H1 (cell line): ENCODE measurements around the gene RFT1. TPM values are rescaled to one million over a fixed set of nuclear protein-coding genes. Genes with fewer than 3 reads are reported as not detected.

Source experiments
- CTCF ChIA-PET: fragments of 300-600 bp; sonication (Branson Sonifier 250); formaldehyde crosslinking; loops from one replicate; lab custom pipeline; 2021; ENCODE audit not compliant: partially characterized antibody; lab: Charles Lee
- POLR2A ChIA-PET: fragments of 300-600 bp; sonication (Branson Sonifier 250); formaldehyde crosslinking; loops from one replicate; lab custom pipeline; 2021; ENCODE audit warnings: inconsistent platforms; ENCODE audit not compliant: partially characterized antibody; lab: Charles Lee
- DNase-seq, 2 experiments: peaks; one replicate each; pipeline versions ENCODE4 v3.0.0 to v3.0.0-alpha.2; 2010 to 2022; ENCODE audit warnings: low spot score in 2 of 2, low read depth in 1 of 2, mixed read lengths in 1 of 2
- FAIRE-seq: peaks from 2 replicates; lab custom pipeline; 2011; peaks lifted over from hg19 to GRCh38; lab: Jason Lieb, UNC
- H2AFZ ChIP-seq: 2 replicates; pipeline ENCODE4 v1.8.1; 2012; ENCODE audit warnings: low read length, inconsistent platforms
- H2AK5ac ChIP-seq: 2 replicates; pipeline ENCODE4 v1.6.1; 2013; ENCODE audit warnings: low read depth, low read length
- H2BK120ac ChIP-seq: replicated peaks from 2 replicates; pipeline ENCODE3; 2013; ENCODE audit warnings: low read depth, low read length, inconsistent platforms
- H2BK12ac ChIP-seq: 2 replicates; pipeline ENCODE4 v1.6.1; 2013; ENCODE audit warnings: low read depth, low read length
- H2BK15ac ChIP-seq: 2 replicates; pipeline ENCODE4 v1.6.1; 2013; ENCODE audit warnings: low read length
- H2BK20ac ChIP-seq: 2 replicates; pipeline ENCODE4 v1.6.1; 2013; ENCODE audit warnings: low read length
- H2BK5ac ChIP-seq: 2 replicates; pipeline ENCODE4 v1.6.1; 2013; ENCODE audit warnings: low read depth, low read length
- H3K14ac ChIP-seq: 2 replicates; pipeline ENCODE4 v1.6.1; 2013; ENCODE audit warnings: inconsistent platforms; ENCODE audit not compliant: insufficient read length
- H3K18ac ChIP-seq: 2 replicates; pipeline ENCODE4 v1.6.1; 2013; ENCODE audit warnings: low read length; ENCODE audit errors: extremely low read depth
- H3K23ac ChIP-seq: 2 replicates; pipeline ENCODE4 v1.6.1; 2013; ENCODE audit warnings: inconsistent platforms; ENCODE audit not compliant: insufficient read length
- H3K23me2 ChIP-seq: 2 replicates; pipeline ENCODE4 v1.6.1; 2013; ENCODE audit warnings: low read depth, low read length
- H3K27ac ChIP-seq: 2 replicates; pipeline ENCODE4 v1.6.1; 2011; ENCODE audit warnings: low read depth, low read length, inconsistent platforms
- H3K27me3 ChIP-seq, 4 experiments: replicated peaks in 1 of 4; 1 replicate in 1 of 4; 2 replicates in 3 of 4; pipeline versions ENCODE4 v1.6.1 to v1.8.1; 2011 to 2013; ENCODE audit warnings: low read length in 3 of 4, mild to moderate bottlenecking in 3 of 4, inconsistent platforms in 2 of 4, mixed read lengths in 2 of 4, moderate library complexity in 1 of 4; ENCODE audit not compliant: control insufficient read depth in 3 of 4, insufficient read depth in 3 of 4; ENCODE audit errors: extremely low read depth in 1 of 4
- H3K36me3 ChIP-seq, 4 experiments: 2 replicates each; pipeline versions ENCODE4 v1.6.1 to v1.8.1; 2011 to 2013; ENCODE audit warnings: mild to moderate bottlenecking in 4 of 4, low read length in 3 of 4, moderate library complexity in 2 of 4, control low read depth in 1 of 4, inconsistent platforms in 1 of 4; ENCODE audit not compliant: insufficient read depth in 4 of 4, control insufficient read depth in 2 of 4
- H3K4ac ChIP-seq: replicated peaks from 2 replicates; pipeline ENCODE3; 2013; ENCODE audit warnings: low read length, low read depth, mixed read lengths, inconsistent platforms; ENCODE audit not compliant: insufficient read length
- H3K4me1 ChIP-seq, 4 experiments: replicated peaks in 1 of 4; 1 replicate in 1 of 4; 2 replicates in 3 of 4; pipeline versions ENCODE4 v1.6.1 to v1.8.1; 2011 to 2013; ENCODE audit warnings: low read length in 3 of 4, inconsistent platforms in 2 of 4, mixed read lengths in 1 of 4; ENCODE audit not compliant: insufficient read depth in 4 of 4, control insufficient read depth in 3 of 4
- H3K4me2 ChIP-seq, 2 experiments: 2 replicates each; pipeline versions ENCODE4 v1.6.1 to v1.8.1; 2011 to 2013; ENCODE audit warnings: low read depth in 2 of 2, low read length in 2 of 2, control low read depth in 1 of 2, inconsistent platforms in 1 of 2, mild to moderate bottlenecking in 1 of 2; ENCODE audit not compliant: insufficient read depth in 1 of 2
- H3K4me3 ChIP-seq, 4 experiments: fragments of 200-600, 300-600 bp in 1 of 4; sonication (generic), shearing (Covaris generic), sonication (Bioruptor Twin) in 1 of 4; 2 replicates each; pipeline versions ENCODE4 v1.5.1 to v1.8.1; 2011 to 2016; ENCODE audit warnings: low read length in 4 of 4, low read depth in 3 of 4, control low read depth in 2 of 4, inconsistent platforms in 2 of 4, mild to moderate bottlenecking in 2 of 4, mixed read lengths in 1 of 4, moderate library complexity in 1 of 4; ENCODE audit not compliant: insufficient read depth in 2 of 4; ENCODE audit errors: extremely low read depth in 1 of 4
- H3K56ac ChIP-seq: replicated peaks from 2 replicates; pipeline ENCODE3; 2013; ENCODE audit warnings: low read depth, mild to moderate bottlenecking, mixed read lengths, low read length, inconsistent platforms; ENCODE audit not compliant: insufficient read length
- H3K79me1 ChIP-seq: 2 replicates; pipeline ENCODE4 v1.6.1; 2013; ENCODE audit warnings: low read depth, low read length, control low read depth
- H3K79me2 ChIP-seq, 2 experiments: 2 replicates each; pipeline versions ENCODE4 v1.6.1 to v1.8.1; 2012 to 2013; ENCODE audit warnings: low read length in 2 of 2, mild to moderate bottlenecking in 2 of 2, inconsistent platforms in 1 of 2; ENCODE audit not compliant: insufficient read depth in 2 of 2, control insufficient read depth in 1 of 2
- H3K9ac ChIP-seq, 4 experiments: replicated peaks in 1 of 4; 1 replicate in 1 of 4; 2 replicates in 3 of 4; pipeline versions ENCODE4 v1.6.1 to v1.8.1; 2011 to 2013; ENCODE audit warnings: low read depth in 3 of 4, low read length in 3 of 4, control low read depth in 2 of 4, mild to moderate bottlenecking in 2 of 4, moderate library complexity in 2 of 4, inconsistent platforms in 1 of 4; ENCODE audit errors: extremely low read depth in 1 of 4
- H3K9me3 ChIP-seq, 2 experiments: 2 replicates each; pipeline versions ENCODE4 v1.6.1 to v1.8.1; 2012 to 2013; ENCODE audit warnings: mild to moderate bottlenecking in 2 of 2, moderate library complexity in 2 of 2, control low read depth in 1 of 2, inconsistent platforms in 1 of 2, low read depth in 1 of 2, low read length in 1 of 2, mixed read lengths in 1 of 2; ENCODE audit not compliant: insufficient read depth in 2 of 2
- H4K20me1 ChIP-seq, 2 experiments: replicated peaks in 1 of 2; 2 replicates each; pipeline versions ENCODE3 to v1.8.1; 2011 to 2013; ENCODE audit warnings: inconsistent platforms in 2 of 2, low read length in 2 of 2, mild to moderate bottlenecking in 1 of 2; ENCODE audit not compliant: insufficient read depth in 2 of 2, control insufficient read depth in 1 of 2
- H4K5ac ChIP-seq: 2 replicates; pipeline ENCODE4 v1.6.1; 2013; ENCODE audit warnings: low read length, low read depth, mixed read lengths, inconsistent platforms; ENCODE audit not compliant: insufficient read length
- H4K8ac ChIP-seq: 2 replicates; pipeline ENCODE4 v1.8.0; 2013; ENCODE audit warnings: mild to moderate bottlenecking, moderate library complexity, low read length, inconsistent platforms; ENCODE audit not compliant: insufficient read depth; ENCODE audit errors: extremely low read depth
- H4K91ac ChIP-seq: replicated peaks from 2 replicates; pipeline ENCODE3; 2013; ENCODE audit warnings: low read length, mixed read lengths, inconsistent platforms; ENCODE audit not compliant: insufficient read length
- BCL11A ChIP-seq, 2 experiments: IDR thresholded peaks; one replicate each; pipeline ENCODE4 v1.6.1; 2011; ENCODE audit warnings: low read depth in 2 of 2, low read length in 2 of 2, mild to moderate bottlenecking in 2 of 2
- BRCA1 ChIP-seq: IDR thresholded peaks from 2 replicates; pipeline ENCODE4 v1.6.1; 2012; ENCODE audit warnings: low read depth, low read length, improper control_type of control experiment
- CTBP2 ChIP-seq: IDR thresholded peaks from 2 replicates; pipeline ENCODE4 v1.7.0; 2011; ENCODE audit warnings: borderline replicate concordance, mild to moderate bottlenecking, moderate library complexity, mixed read lengths, low read length; ENCODE audit not compliant: insufficient read depth, insufficient read length
- HDAC2 ChIP-seq, 2 experiments: fragments of 300-600 bp in 1 of 2; sonication (generic) in 1 of 2; IDR thresholded peaks; 2 replicates each; pipeline ENCODE4 v1.6.1; 2011 to 2012; ENCODE audit warnings: low read depth in 2 of 2, low read length in 2 of 2, mild to moderate bottlenecking in 2 of 2, moderate library complexity in 2 of 2, borderline replicate concordance in 1 of 2, inconsistent platforms in 1 of 2
- RAD21 ChIP-seq, 2 experiments: IDR thresholded peaks in 1 of 2; conservative IDR thresholded peaks in 1 of 2; 2 replicates each; pipeline ENCODE4 v1.6.1; 2011; ENCODE audit warnings: low read depth in 2 of 2, low read length in 2 of 2, improper control_type of control experiment in 1 of 2, inconsistent platforms in 1 of 2, mild to moderate bottlenecking in 1 of 2, moderate library complexity in 1 of 2
- SRF ChIP-seq: IDR thresholded peaks from 2 replicates; pipeline ENCODE4 v1.6.1; 2011; ENCODE audit warnings: mild to moderate bottlenecking, low read depth, low read length, moderate library complexity
- SUZ12 ChIP-seq: fragments of 200-600 bp; sonication (generic); IDR thresholded peaks from 2 replicates; pipeline ENCODE4 v1.6.1; 2012; ENCODE audit warnings: mild to moderate bottlenecking, inconsistent platforms, low read length, moderate library complexity, mixed read lengths
- TAF1 ChIP-seq: IDR thresholded peaks from 2 replicates; pipeline ENCODE4 v1.6.1; 2011; ENCODE audit warnings: mild to moderate bottlenecking, low read depth, low read length
- TAF7 ChIP-seq: optimal IDR thresholded peaks from 2 replicates; pipeline ENCODE3; 2011; ENCODE audit warnings: low read depth, mild to moderate bottlenecking, inconsistent platforms, low read length, moderate library complexity, borderline replicate concordance
- WGBS, 2 experiments: shearing (Covaris generic) in 1 of 2; methylation state at CpG; one replicate each; pipeline versions ENCODE4 v1.1.6 to v1.1.7; 2013 to 2015; ENCODE audit warnings: low lambda C conversion rate in 2 of 2, mixed read lengths in 2 of 2, inconsistent platforms in 1 of 2, low coverage in 1 of 2, missing lambda C conversion rate in 1 of 2; ENCODE audit not compliant: insufficient replicate concordance in 2 of 2, insufficient coverage in 1 of 2, insufficient read length in 1 of 2; ENCODE audit errors: extremely low coverage in 1 of 2, missing lambda C conversion rate in 1 of 2; 5-methylcytosine and 5-hydroxymethylcytosine counted together
- polyA plus RNA-seq, 7 experiments: library from polyadenylated mRNA; depleted of rRNA in 3 of 7; stranded (reverse) in 5 of 7; unstranded in 2 of 7; fragments of >200 nt in 5 of 7; fragments of 200-250 nt in 2 of 7; gene quantifications; 1 replicate in 5 of 7; 2 replicates in 1 of 7; 4 replicates in 1 of 7; pipeline versions ENCODE4 v1.2.1 to v1.2.3, GENCODE V29; 2011 to 2013; ENCODE audit warnings: missing spikeins in 2 of 7, mixed read lengths in 2 of 7
- total RNA-seq: library from RNA; stranded (reverse); fragmentation: NEBNext Ultra II Directional; extraction: Animal tissue kit (Norgen Biotek cat#: 25700); gene quantifications from 2 replicates; pipeline ENCODE4 v1.2.1, GENCODE V29; 2021
- TF ChIP-seq, protein P1 (sequence below), 3 experiments: IDR thresholded peaks; 1 replicate in 2 of 3; 2 replicates in 1 of 3; pipeline versions ENCODE4 v1.5.1 to v1.6.1; 2011; ENCODE audit warnings: low read length in 3 of 3, mild to moderate bottlenecking in 3 of 3, inconsistent platforms in 2 of 3, low read depth in 1 of 3, moderate library complexity in 1 of 3; ENCODE audit not compliant: insufficient read depth in 1 of 3; ENCODE audit errors: control extremely low read depth in 1 of 3

Gene RFT1
- total and polyA plus RNA-seq, 2 of the 8 experiments (the other 6 are each of a cell fraction or from before 2014, with no cell fraction given): 27.7 to 42.4 TPM

DNA sequence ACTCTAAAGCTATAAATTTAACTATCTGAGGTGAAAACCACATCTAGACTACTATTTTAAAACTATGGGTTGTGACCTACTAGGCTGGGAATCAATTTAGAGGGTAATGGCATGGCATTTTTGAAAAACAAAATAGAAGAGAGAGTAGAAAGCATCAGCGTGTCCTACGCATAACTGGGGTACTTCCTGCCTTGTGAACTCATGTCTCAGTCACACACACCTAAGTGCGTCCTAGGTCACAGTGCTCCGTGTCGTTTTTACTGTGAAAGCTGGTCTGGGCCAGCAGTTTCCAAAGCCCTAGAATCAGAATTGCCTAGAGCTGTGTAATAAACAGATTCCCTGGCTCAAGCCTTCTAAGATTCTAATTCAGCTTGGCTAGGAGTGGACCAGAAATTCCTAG is 32.3 kb downstream of the RFT1 start:
- no peak overlapping the region for H3K4me3 ChIP-seq
- no peak overlapping the region for H2AK5ac ChIP-seq
- no peak overlapping the region for H4K8ac ChIP-seq
- peaks cover 0 to 12% (median 0%) of the 10 kb centered on the region in 4 experiments; a peak in 4 of 8 replicates for H3K36me3 ChIP-seq
- peaks cover 0 to 3% of the 10 kb centered on the region in 2 experiments for H4K20me1 ChIP-seq
- no peak for DNase-seq
- ChIA-PET CTCF (interaction anchor here (0.6 to 2.1 kb wide), 6 partner anchors 11 to 247 kb away, joined by 3 to 7 read pairs (median 4); no protein-coding TSS in a partner anchor), POLR2A (interaction anchor here (0.6 kb wide), 1 partner anchor 526 kb away, joined by 3 read pairs; no protein-coding TSS in a partner anchor)
- H2BK15ac ChIP-seq: no peak overlapping the region
- no peak overlapping the region for H2AFZ ChIP-seq
- no peak overlapping the region for H3K4me2 ChIP-seq
- no peak overlapping the region for H3K56ac ChIP-seq
- H3K9ac ChIP-seq: no peak overlapping the region
- WGBS, 2 experiments: 97% methylated on average over 5 of the region's 5 CpGs; no CpG with 5 or more reads in 1 of the 2 experiments
- no peak overlapping the region for H3K14ac ChIP-seq
- no peak overlapping the region for H2BK12ac ChIP-seq
- H3K23ac ChIP-seq: no peak overlapping the region
- H3K9me3 ChIP-seq: no peaks in the 10 kb centered on the region
- no peak for FAIRE-seq
- H3K79me1 ChIP-seq: no peaks in the 10 kb centered on the region
- no peaks in the 10 kb centered on the region for H3K27me3 ChIP-seq
- H3K4ac ChIP-seq: no peak overlapping the region
- no peak overlapping the region for H2BK20ac ChIP-seq
- H3K23me2 ChIP-seq: no peaks in the 10 kb centered on the region
- H3K4me1 ChIP-seq: no peaks in the 10 kb centered on the region; a peak in 1 of 7 replicates
- H4K5ac ChIP-seq: no peak overlapping the region
- H3K79me2 ChIP-seq: no peaks in the 10 kb centered on the region
- H3K27ac ChIP-seq: no peak overlapping the region
- no peak overlapping the region for H3K18ac ChIP-seq
- H2BK120ac ChIP-seq: no peak overlapping the region
- no peak overlapping the region for H2BK5ac ChIP-seq
- H4K91ac ChIP-seq: no peak overlapping the region
- no peak for TF ChIP-seq BRCA1
- TF ChIP-seq TAF1: no peak
- TF ChIP-seq, protein P1, sequence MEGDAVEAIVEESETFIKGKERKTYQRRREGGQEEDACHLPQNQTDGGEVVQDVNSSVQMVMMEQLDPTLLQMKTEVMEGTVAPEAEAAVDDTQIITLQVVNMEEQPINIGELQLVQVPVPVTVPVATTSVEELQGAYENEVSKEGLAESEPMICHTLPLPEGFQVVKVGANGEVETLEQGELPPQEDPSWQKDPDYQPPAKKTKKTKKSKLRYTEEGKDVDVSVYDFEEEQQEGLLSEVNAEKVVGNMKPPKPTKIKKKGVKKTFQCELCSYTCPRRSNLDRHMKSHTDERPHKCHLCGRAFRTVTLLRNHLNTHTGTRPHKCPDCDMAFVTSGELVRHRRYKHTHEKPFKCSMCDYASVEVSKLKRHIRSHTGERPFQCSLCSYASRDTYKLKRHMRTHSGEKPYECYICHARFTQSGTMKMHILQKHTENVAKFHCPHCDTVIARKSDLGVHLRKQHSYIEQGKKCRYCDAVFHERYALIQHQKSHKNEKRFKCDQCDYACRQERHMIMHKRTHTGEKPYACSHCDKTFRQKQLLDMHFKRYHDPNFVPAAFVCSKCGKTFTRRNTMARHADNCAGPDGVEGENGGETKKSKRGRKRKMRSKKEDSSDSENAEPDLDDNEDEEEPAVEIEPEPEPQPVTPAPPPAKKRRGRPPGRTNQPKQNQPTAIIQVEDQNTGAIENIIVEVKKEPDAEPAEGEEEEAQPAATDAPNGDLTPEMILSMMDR (IDR thresholded peaks at IDR 0.05; ENCODE audit: control extremely low read depth in 1 of 3, insufficient read depth in 1 of 3, low read depth in 1 of 3, low read length in 3 of 3): no peak
- TF ChIP-seq SRF: no peak
- no peak for TF ChIP-seq SUZ12
- no peak for TF ChIP-seq CTBP2
- no peak for TF ChIP-seq BCL11A (IDR thresholded peaks at IDR 0.05; ENCODE audit: low read depth in 2 of 2, low read length in 2 of 2)
- TF ChIP-seq TAF7: no peak
- no peak for TF ChIP-seq RAD21 (IDR thresholded peaks at IDR 0.05 in 1 of 2, conservative IDR thresholded peaks at IDR 0.05 in 1 of 2; ENCODE audit: low read depth in 2 of 2, low read length in 2 of 2)
- no peak for TF ChIP-seq HDAC2 (IDR thresholded peaks at IDR 0.05; ENCODE audit: borderline replicate concordance in 1 of 2, low read depth in 2 of 2, low read length in 2 of 2)
